HEK293 (cell line): ENCODE data around the gene FES.

Experiments used
- ZFP41 ChIP-seq: fragments of 450-650 bp; formaldehyde crosslinking; IDR thresholded peaks from 2 replicates; pipeline ENCODE4 v1.5.1; 2016; ENCODE audit warnings: missing biosample characterization, missing genetic modification characterization, borderline replicate concordance
- ZFP69B ChIP-seq: fragments of 450-650 bp; formaldehyde crosslinking; IDR thresholded peaks from 2 replicates; pipeline ENCODE4 v1.5.1; 2016; ENCODE audit warnings: missing biosample characterization, missing genetic modification characterization
- ZNF701 ChIP-seq: fragments of 450-650 bp; formaldehyde crosslinking; IDR thresholded peaks from 2 replicates; pipeline ENCODE4 v1.5.1; 2016; ENCODE audit warnings: missing biosample characterization, missing genetic modification characterization
- TF ChIP-seq, protein P1 (sequence below): fragments of 450-650 bp; formaldehyde crosslinking; IDR thresholded peaks from 2 replicates; pipeline ENCODE4 v1.5.1; 2016; ENCODE audit warnings: missing biosample characterization, missing genetic modification characterization

- no peak for TF ChIP-seq ZFP69B (tag by site-specific recombination)
- TF ChIP-seq, protein P1, sequence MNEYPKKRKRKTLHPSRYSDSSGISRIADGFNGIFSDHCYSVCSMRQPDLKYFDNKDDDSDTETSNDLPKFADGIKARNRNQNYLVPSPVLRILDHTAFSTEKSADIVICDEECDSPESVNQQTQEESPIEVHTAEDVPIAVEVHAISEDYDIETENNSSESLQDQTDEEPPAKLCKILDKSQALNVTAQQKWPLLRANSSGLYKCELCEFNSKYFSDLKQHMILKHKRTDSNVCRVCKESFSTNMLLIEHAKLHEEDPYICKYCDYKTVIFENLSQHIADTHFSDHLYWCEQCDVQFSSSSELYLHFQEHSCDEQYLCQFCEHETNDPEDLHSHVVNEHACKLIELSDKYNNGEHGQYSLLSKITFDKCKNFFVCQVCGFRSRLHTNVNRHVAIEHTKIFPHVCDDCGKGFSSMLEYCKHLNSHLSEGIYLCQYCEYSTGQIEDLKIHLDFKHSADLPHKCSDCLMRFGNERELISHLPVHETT (tag by site-specific recombination) = no peak
- no peak for TF ChIP-seq ZFP41 (tag by site-specific recombination)
- no peak for TF ChIP-seq ZNF701 (tag by site-specific recombination)
These were observed 27.0 kb upstream of the FES start for GRCh38 chr15:90857337-90857736.
